Activated T-helper 9 cell treated with anti-CD3 and anti-CD28 coated beads, Interleukin-2, amount 50 U/mL, for 16 hours (primary cell): ENCODE data around the gene MLLT10.

ENCODE experiments used
- DNase-seq: peaks from one replicate; pipeline ENCODE4 v3.0.0-alpha.2; 2020; ENCODE audit warnings: low read depth

The MLLT10 gene

GRCh38 chr10:21638681-21639080, 104.6 kb downstream of the MLLT10 start:
- DNase-seq: no peak

GRCh38 chr10:21648040-21648439, 114.0 kb downstream of the MLLT10 start:
- no peak for DNase-seq

GRCh38 chr10:21649454-21649872, 115.4 kb downstream of the MLLT10 start:
- no peak for DNase-seq

- DNase-seq: no peak
Observed at GRCh38 chr10:21650353-21650752, 116.3 kb downstream of the MLLT10 start.

GRCh38 chr10:21655236-21655635, 121.2 kb downstream of the MLLT10 start:
- no peak for DNase-seq

- no peak for DNase-seq
Observed at GRCh38 chr10:21655687-21656086, 121.7 kb downstream of the MLLT10 start.

GRCh38 chr10:21661087-21661486, 127.1 kb downstream of the MLLT10 start:
- DNase-seq: no peak

GRCh38 chr10:21661935-21662334, 127.9 kb downstream of the MLLT10 start:
- no peak for DNase-seq

GRCh38 chr10:21662635-21663034, 128.6 kb downstream of the MLLT10 start:
- DNase-seq: no peak

- DNase-seq: no peak
Observed at GRCh38 chr10:21668831-21669230, 134.8 kb downstream of the MLLT10 start.

GRCh38 chr10:21670391-21670790, 136.4 kb downstream of the MLLT10 start:
- DNase-seq: no peak

GRCh38 chr10:21673668-21674067, 139.6 kb downstream of the MLLT10 start:
- no peak for DNase-seq

GRCh38 chr10:21675157-21675796, 141.2 kb downstream of the MLLT10 start:
- DNase-seq: peak; percentile 3

- no peak for DNase-seq
Observed at GRCh38 chr10:21677551-21677950, 143.5 kb downstream of the MLLT10 start.

GRCh38 chr10:21681156-21681555, 147.1 kb downstream of the MLLT10 start:
- no peak for DNase-seq

GRCh38 chr10:21687266-21688008, 153.4 kb downstream of the MLLT10 start:
- no peak for DNase-seq

GRCh38 chr10:21688009-21688332, 153.9 kb downstream of the MLLT10 start:
- no peak for DNase-seq

- DNase-seq: no peak
Observed at GRCh38 chr10:21688870-21689269, 154.8 kb downstream of the MLLT10 start.

GRCh38 chr10:21689881-21690280, 155.8 kb downstream of the MLLT10 start:
- no peak for DNase-seq

- no peak for DNase-seq
Observed at GRCh38 chr10:21692916-21693315, 158.9 kb downstream of the MLLT10 start.

GRCh38 chr10:21693418-21693817, 159.4 kb downstream of the MLLT10 start:
- DNase-seq: no peak

- DNase-seq: no peak
Observed at GRCh38 chr10:21694631-21695030, 160.6 kb downstream of the MLLT10 start.

GRCh38 chr10:21696302-21696701, 162.3 kb downstream of the MLLT10 start:
- no peak for DNase-seq

- no peak for DNase-seq
Observed at GRCh38 chr10:21699575-21699974, 165.5 kb downstream of the MLLT10 start.
